SK-N-SH (cell line): Measurements from ENCODE around the gene FAM237B. TPM values are rescaled to one million over a fixed set of nuclear protein-coding genes. Genes with fewer than 3 reads are reported as not detected.

Experiments
- CTCF ChIA-PET: fragments of 300-600, 350-600 bp; formaldehyde crosslinking; extraction: SDS; loops from one replicate; lab custom pipeline; 2021; lab: Yijun Ruan, JAX
- POLR2A ChIA-PET: fragments of 350-600 bp; sonication (Branson Sonifier 250); formaldehyde crosslinking; extraction: SDS; loops from one replicate; lab custom pipeline; 2020; ENCODE audit warnings: antibody characterized with exemption, inconsistent platforms; lab: Yijun Ruan, JAX
- DNase-seq: peaks from one replicate; pipeline ENCODE4 v3.0.0; 2012
- H2AFZ ChIP-seq: fragments of 200-600 bp; sonication (generic); 2 replicates; pipeline ENCODE4 v1.8.1; 2016; ENCODE audit warnings: antibody characterized with exemption, mild to moderate bottlenecking, low read depth
- H3F3A ChIP-seq: fragments of 200-600 bp; sonication (generic); replicated peaks from 2 replicates; pipeline ENCODE3; 2016; ENCODE audit warnings: antibody characterized with exemption, mild to moderate bottlenecking; ENCODE audit not compliant: insufficient read depth
- H3K27ac ChIP-seq, 2 experiments: fragments of 200-500 bp in 1 of 2; fragments of 200-600 bp in 1 of 2; sonication (Bioruptor generic) in 1 of 2; sonication (generic), shearing (Covaris generic) in 1 of 2; 2 replicates each; pipeline versions ENCODE4 v1.5.1 to v1.6.1; 2014 to 2016; ENCODE audit warnings: low read depth in 2 of 2, inconsistent platforms in 1 of 2, low read length in 1 of 2, mild to moderate bottlenecking in 1 of 2, mixed read lengths in 1 of 2
- H3K27me3 ChIP-seq: fragments of 200-600 bp; sonication (generic), shearing (Covaris generic); 2 replicates; pipeline ENCODE4 v1.6.1; 2016; ENCODE audit warnings: mixed run types; ENCODE audit not compliant: insufficient read depth
- H3K36me3 ChIP-seq, 2 experiments: fragments of 200-500 bp in 1 of 2; fragments of 200-600 bp in 1 of 2; sonication (Bioruptor generic) in 1 of 2; sonication (generic) in 1 of 2; replicated peaks in 1 of 2; 2 replicates each; pipeline versions ENCODE3 to v1.5.1; 2014 to 2016; ENCODE audit warnings: low read length in 1 of 2, mild to moderate bottlenecking in 1 of 2; ENCODE audit not compliant: insufficient read depth in 2 of 2, control insufficient read depth in 1 of 2
- H3K4me1 ChIP-seq, 2 experiments: fragments of 200-500 bp in 1 of 2; fragments of 200-600 bp in 1 of 2; sonication (Bioruptor generic) in 1 of 2; sonication (generic), shearing (Covaris generic) in 1 of 2; 2 replicates each; pipeline versions ENCODE4 v1.5.1 to v1.6.1; 2014 to 2016; ENCODE audit warnings: low read depth in 1 of 2, low read length in 1 of 2, mixed run types in 1 of 2; ENCODE audit not compliant: insufficient read depth in 2 of 2, control insufficient read depth in 1 of 2
- H3K4me2 ChIP-seq: fragments of 200-600 bp; sonication (generic), shearing (Covaris generic); 2 replicates; pipeline ENCODE4 v1.6.1; 2017; ENCODE audit warnings: mixed run types
- H3K4me3 ChIP-seq, 2 experiments: fragments of 200-500 bp in 1 of 2; fragments of 200-600 bp in 1 of 2; sonication (Bioruptor generic) in 1 of 2; sonication (generic), shearing (Covaris generic) in 1 of 2; 2 replicates each; pipeline versions ENCODE4 v1.5.1 to v1.8.1; 2014 to 2016; ENCODE audit warnings: low read depth in 2 of 2, inconsistent platforms in 1 of 2, low read length in 1 of 2, mild to moderate bottlenecking in 1 of 2, mixed read lengths in 1 of 2, moderate library complexity in 1 of 2
- H3K79me2 ChIP-seq: fragments of 200-600 bp; sonication (generic); 2 replicates; pipeline ENCODE4 v1.8.1; 2017; ENCODE audit warnings: mild to moderate bottlenecking; ENCODE audit not compliant: insufficient read depth
- H3K9ac ChIP-seq: fragments of 200-600 bp; sonication (generic); 2 replicates; pipeline ENCODE4 v1.6.1; 2017; ENCODE audit warnings: mixed run types
- H3K9me2 ChIP-seq: fragments of 200-600 bp; sonication (generic); 2 replicates; pipeline ENCODE4 v1.6.1; 2017; ENCODE audit warnings: mixed run types
- H3K9me3 ChIP-seq: fragments of 200-600 bp; sonication (generic); 2 replicates; pipeline ENCODE4 v1.6.1; 2017; ENCODE audit warnings: mixed run types, mild to moderate bottlenecking, moderate library complexity
- H4K20me1 ChIP-seq: fragments of 200-600 bp; sonication (generic); 2 replicates; pipeline ENCODE4 v1.6.1; 2017; ENCODE audit warnings: mild to moderate bottlenecking, mixed run types; ENCODE audit not compliant: insufficient read depth
- CTCF ChIP-seq: fragments of 200-600 bp; sonication (generic); IDR thresholded peaks from 2 replicates; pipeline ENCODE4 v1.6.1; 2017; ENCODE audit warnings: antibody characterized with exemption, mild to moderate bottlenecking, moderate library complexity
- ELF1 ChIP-seq: IDR thresholded peaks from 2 replicates; pipeline ENCODE4 v1.4.0; 2012
- FOXJ3 ChIP-seq: sonication (generic); formaldehyde crosslinking; IDR thresholded peaks from 2 replicates; pipeline ENCODE4 v1.5.1; 2020; ENCODE audit warnings: mild to moderate bottlenecking, missing genetic modification reagents
- IRF3 ChIP-seq: fragments of 150-350 bp; IDR thresholded peaks from 2 replicates; pipeline ENCODE4 v1.6.1; 2016; ENCODE audit warnings: mild to moderate bottlenecking, low read depth, low read length
- MAX ChIP-seq: IDR thresholded peaks from 2 replicates; pipeline ENCODE4 v1.4.0; 2012; ENCODE audit warnings: low read depth
- MXI1 ChIP-seq: IDR thresholded peaks from 2 replicates; pipeline ENCODE4 v1.6.1; 2012; ENCODE audit warnings: mild to moderate bottlenecking, low read depth, low read length, improper control_type of control experiment
- NFIC ChIP-seq: IDR thresholded peaks from 2 replicates; pipeline ENCODE4 v1.4.0; 2012; ENCODE audit warnings: borderline replicate concordance
- PBX3 ChIP-seq: IDR thresholded peaks from 2 replicates; pipeline ENCODE4; 2012
- POLR2AphosphoS5 ChIP-seq: IDR thresholded peaks from 2 replicates; pipeline ENCODE4 v1.6.1; 2012; ENCODE audit warnings: low read depth, low read length
- RCOR1 ChIP-seq: fragments of 150-350 bp; IDR thresholded peaks from 2 replicates; pipeline ENCODE4 v1.6.1; 2017; ENCODE audit warnings: antibody characterized with exemption, low read length
- RFX5 ChIP-seq: IDR thresholded peaks from 2 replicates; pipeline ENCODE4 v1.6.1; 2012; ENCODE audit warnings: mild to moderate bottlenecking, improper control_type of control experiment, low read length
- RXRA ChIP-seq: IDR thresholded peaks from 2 replicates; pipeline ENCODE4 v1.4.0; 2012; ENCODE audit warnings: low read depth, mild to moderate bottlenecking, borderline replicate concordance
- SIN3A ChIP-seq: IDR thresholded peaks from 2 replicates; pipeline ENCODE4 v1.6.1; 2012; ENCODE audit warnings: low read depth, mild to moderate bottlenecking, low read length, moderate library complexity, borderline replicate concordance
- TAF1 ChIP-seq: IDR thresholded peaks from 2 replicates; pipeline ENCODE4 v1.6.1; 2012; ENCODE audit warnings: low read depth, mild to moderate bottlenecking, low read length, moderate library complexity, borderline replicate concordance
- TCF12 ChIP-seq: IDR thresholded peaks from 2 replicates; pipeline ENCODE4 v1.4.0; 2012
- USF1 ChIP-seq: IDR thresholded peaks from 2 replicates; pipeline ENCODE4 v1.4.0; 2012; ENCODE audit warnings: low read depth, borderline replicate concordance
- YY1 ChIP-seq: IDR thresholded peaks from 2 replicates; pipeline ENCODE4 v1.4.0; 2012; ENCODE audit warnings: low read depth, mild to moderate bottlenecking
- WGBS: methylation state at CpG from one replicate; pipeline ENCODE4 v1.1.6; 2017; ENCODE audit warnings: low lambda C conversion rate; 5-methylcytosine and 5-hydroxymethylcytosine counted together
- polyA plus RNA-seq, 3 experiments: library from polyadenylated mRNA; depleted of rRNA; stranded (reverse); fragments of >200 nt; gene quantifications; 2 replicates each; pipeline ENCODE4 v1.2.3, GENCODE V29; 2012

FAM237B gene
- polyA plus RNA-seq, 1 of the 3 experiments (the other 2 are of a cell fraction) = 0.03 TPM

- TF ChIP-seq TAF1 = no peak
- TF ChIP-seq USF1 = no peak
- no peak for TF ChIP-seq RCOR1
- TF ChIP-seq RXRA = no peak
- no peak for TF ChIP-seq SIN3A
- TF ChIP-seq POLR2AphosphoS5 = no peak
- TF ChIP-seq MAX = no peak
- TF ChIP-seq MXI1 = no peak
- TF ChIP-seq TCF12 = no peak
- no peak for TF ChIP-seq FOXJ3 (CRISPR knock-in tag)
- TF ChIP-seq ELF1 = no peak
- TF ChIP-seq IRF3 = no peak
- no peak for TF ChIP-seq PBX3
- no peak for TF ChIP-seq CTCF
- TF ChIP-seq RFX5 = no peak
- no peak for TF ChIP-seq NFIC
- TF ChIP-seq YY1 = no peak
- Histone ChIP-seq H3K4me3 (no peak overlapping the region), H3K27ac (no peak overlapping the region), H3K79me2 (no peaks in the 10 kb centered on the region), H3K9me3 (no peaks in the 10 kb centered on the region), H3K36me3 (peaks cover 3 to 5% of the 10 kb centered on the region in 2 experiments), H3K9ac (no peak overlapping the region), H2AFZ (no peak overlapping the region), H3K9me2 (no peaks in the 10 kb centered on the region), H3F3A (no peaks in the 10 kb centered on the region), H3K4me1 (no peaks in the 10 kb centered on the region; a peak in 1 of 4 replicates), H3K4me2 (no peak overlapping the region), H4K20me1 (no peaks in the 10 kb centered on the region), H3K27me3 (no peaks in the 10 kb centered on the region)
- ChIA-PET CTCF (interaction anchor here (1.2 to 4.6 kb wide), 2 partner anchors 12 to 114 kb away, joined by 3 to 37 read pairs; no protein-coding TSS in a partner anchor), POLR2A (no interaction called here)
- no peak for DNase-seq
- WGBS = 70% methylated on average over 4 of the region's 4 CpGs
These were observed 7.2 kb downstream of the FAM237B start for GRCh38 chr7:90313907-90314306.
